ENCODE results near the gene ZDHHC9. TPM values are rescaled to one million over a fixed set of nuclear protein-coding genes. Genes with fewer than 3 reads are reported as not detected.

ZDHHC9 gene
- total RNA-seq, 1 experiment from 2014 or later, result 23.9 TPM

- peak; percentile 27 for DNase-seq (ENCODE audit: low read depth)
These were observed 20.6 kb downstream of the ZDHHC9 start for GRCh38 chrX:129823115-129823514.

GRCh38 chrX:129818123-129818522, 25.6 kb downstream of the ZDHHC9 start:
- no peak for DNase-seq (ENCODE audit: low read depth)

GRCh38 chrX:129813662-129814368, 29.9 kb downstream of the ZDHHC9 start:
- no peak for DNase-seq (ENCODE audit: low read depth)

GRCh38 chrX:129808829-129809796, 34.6 kb downstream of the ZDHHC9 start:
- peak; percentile 11 for DNase-seq (ENCODE audit: low read depth)

GRCh38 chrX:129808158-129808828, 35.4 kb downstream of the ZDHHC9 start:
- peak; percentile 1 for DNase-seq (ENCODE audit: low read depth)

GRCh38 chrX:129804806-129805205, 38.9 kb downstream of the ZDHHC9 start:
- no peak for DNase-seq (ENCODE audit: low read depth)

- DNase-seq (ENCODE audit: low read depth), result no peak
These were observed 40.8 kb downstream of the ZDHHC9 start for GRCh38 chrX:129802863-129803262.

GRCh38 chrX:129800186-129800585, 43.5 kb downstream of the ZDHHC9 start:
- no peak for DNase-seq (ENCODE audit: low read depth)

GRCh38 chrX:129798888-129799287, 44.8 kb downstream of the ZDHHC9 start:
- no peak for DNase-seq (ENCODE audit: low read depth)

GRCh38 chrX:129798456-129798855, 45.2 kb downstream of the ZDHHC9 start:
- no peak for DNase-seq (ENCODE audit: low read depth)

GRCh38 chrX:129797251-129797906, 46.3 kb downstream of the ZDHHC9 start:
- no peak for DNase-seq (ENCODE audit: low read depth)

- no peak for DNase-seq (ENCODE audit: low read depth)
These were observed 48.1 kb downstream of the ZDHHC9 start for GRCh38 chrX:129795584-129795983.

GRCh38 chrX:129793604-129794191, 50.0 kb downstream of the ZDHHC9 start:
- no peak for DNase-seq (ENCODE audit: low read depth)

GRCh38 chrX:129792586-129793291, 50.9 kb downstream of the ZDHHC9 start:
- no peak for DNase-seq (ENCODE audit: low read depth)

- peak; percentile 2 for DNase-seq (ENCODE audit: low read depth)
These were observed 51.6 kb downstream of the ZDHHC9 start for GRCh38 chrX:129791961-129792570.

- DNase-seq (ENCODE audit: low read depth), result no peak
These were observed 52.4 kb downstream of the ZDHHC9 start for GRCh38 chrX:129791336-129791735.

- no peak for DNase-seq (ENCODE audit: low read depth)
These were observed 52.9 kb downstream of the ZDHHC9 start for GRCh38 chrX:129790808-129791207.

GRCh38 chrX:129790146-129790545, 53.5 kb downstream of the ZDHHC9 start:
- no peak for DNase-seq (ENCODE audit: low read depth)

- DNase-seq (ENCODE audit: low read depth), result no peak
These were observed 55.2 kb downstream of the ZDHHC9 start for GRCh38 chrX:129788527-129788926.

All from LHCN-M2 (cell line).